HG03095 (cell line): ENCODE measurements around the gene SLC38A2.

ENCODE experiments used
- ATAC-seq: cut with Tn5 transposase; IDR thresholded peaks from one replicate; pipeline ENCODE4 v1.9.1; 2021; ENCODE audit warnings: moderate library complexity; ENCODE audit not compliant: unreplicated experiment

SLC38A2 gene

DNA sequence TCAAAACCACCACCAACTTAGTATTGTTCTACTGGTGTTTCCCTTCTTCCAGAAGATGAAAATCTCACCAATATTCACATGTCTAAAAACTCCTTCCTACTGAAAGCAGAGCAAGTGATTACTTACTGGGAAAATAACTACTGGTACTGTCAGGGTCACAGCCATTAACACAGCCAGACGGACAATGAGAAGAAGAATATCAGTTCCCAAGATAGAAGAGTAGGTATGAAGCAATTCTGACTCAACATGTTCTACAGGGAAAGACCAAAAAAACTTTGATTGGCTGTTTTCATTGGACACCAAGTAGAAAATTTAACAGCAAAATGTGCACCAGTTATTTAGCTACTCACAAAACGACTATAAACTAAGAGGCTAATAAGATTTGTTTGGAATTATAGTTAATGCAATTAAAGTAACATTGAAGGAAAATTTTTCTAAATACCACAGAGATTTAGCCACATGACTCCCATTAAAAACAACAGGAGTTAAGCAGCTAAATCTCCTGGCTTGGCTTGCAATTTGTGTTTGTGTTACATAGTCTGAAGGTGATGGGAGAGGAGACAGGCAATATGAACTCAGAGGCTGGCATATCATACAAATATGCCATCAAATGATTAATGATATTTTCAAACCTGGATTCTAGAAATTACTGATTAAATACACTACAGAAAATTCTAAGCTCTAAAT, 9.5 kb downstream of the SLC38A2 start:
- ATAC-seq, result no peak

GRCh38 chr12:46361667-46362034, 10.9 kb downstream of the SLC38A2 start:
- no peak for ATAC-seq

GRCh38 chr12:46360908-46361666, 11.5 kb downstream of the SLC38A2 start:
- ATAC-seq, result no peak

- no peak for ATAC-seq
Observed at GRCh38 chr12:46360370-46360769, 12.2 kb downstream of the SLC38A2 start.

DNA sequence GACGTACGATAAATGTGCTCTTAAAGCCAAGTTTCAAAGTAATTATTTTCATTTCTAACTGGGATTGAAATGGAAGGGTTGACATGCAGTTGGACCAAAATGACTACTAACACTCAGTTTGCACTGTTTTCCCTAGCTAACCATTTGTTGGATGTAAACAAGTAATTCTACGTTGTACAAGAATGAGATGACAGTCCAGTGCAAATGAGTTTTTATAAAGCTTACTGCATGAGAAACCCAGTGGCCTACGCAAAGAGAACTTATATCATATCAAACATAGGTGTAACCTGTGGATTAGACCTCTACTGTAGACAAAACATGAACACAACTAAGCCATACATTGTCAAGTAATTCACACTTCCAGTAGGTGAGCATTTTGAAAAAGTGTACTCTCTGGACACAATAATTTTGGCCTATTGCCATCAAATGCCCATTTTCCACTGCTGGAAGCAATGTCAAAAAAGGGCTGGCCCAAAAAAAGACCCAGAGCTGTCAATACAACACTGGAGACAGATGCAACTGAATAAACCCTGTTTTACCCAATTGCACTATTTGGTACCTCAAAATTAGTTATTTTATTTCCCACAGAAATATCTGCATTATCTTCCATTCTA, 12.8 kb downstream of the SLC38A2 start:
- no peak for ATAC-seq

- ATAC-seq, result no peak
Observed at GRCh38 chr12:46358791-46359666, 13.5 kb downstream of the SLC38A2 start.

DNA sequence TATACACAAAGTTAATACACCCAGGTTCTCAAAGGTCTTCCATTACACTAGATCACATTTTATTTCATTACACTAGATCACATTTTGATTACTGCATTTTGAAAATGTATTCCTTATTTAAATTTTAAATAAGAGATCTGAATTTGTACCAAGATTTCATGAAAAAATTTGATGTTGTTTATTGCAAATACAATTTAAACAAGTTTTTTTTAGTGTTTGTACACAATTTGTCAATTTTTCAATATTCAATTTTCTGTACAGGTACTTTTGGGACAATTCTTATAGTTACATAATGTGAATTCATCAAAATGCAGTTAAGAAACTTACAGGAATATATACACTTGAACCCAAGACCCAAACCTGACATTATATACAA, 14.3 kb downstream of the SLC38A2 start:
- no peak for ATAC-seq

DNA sequence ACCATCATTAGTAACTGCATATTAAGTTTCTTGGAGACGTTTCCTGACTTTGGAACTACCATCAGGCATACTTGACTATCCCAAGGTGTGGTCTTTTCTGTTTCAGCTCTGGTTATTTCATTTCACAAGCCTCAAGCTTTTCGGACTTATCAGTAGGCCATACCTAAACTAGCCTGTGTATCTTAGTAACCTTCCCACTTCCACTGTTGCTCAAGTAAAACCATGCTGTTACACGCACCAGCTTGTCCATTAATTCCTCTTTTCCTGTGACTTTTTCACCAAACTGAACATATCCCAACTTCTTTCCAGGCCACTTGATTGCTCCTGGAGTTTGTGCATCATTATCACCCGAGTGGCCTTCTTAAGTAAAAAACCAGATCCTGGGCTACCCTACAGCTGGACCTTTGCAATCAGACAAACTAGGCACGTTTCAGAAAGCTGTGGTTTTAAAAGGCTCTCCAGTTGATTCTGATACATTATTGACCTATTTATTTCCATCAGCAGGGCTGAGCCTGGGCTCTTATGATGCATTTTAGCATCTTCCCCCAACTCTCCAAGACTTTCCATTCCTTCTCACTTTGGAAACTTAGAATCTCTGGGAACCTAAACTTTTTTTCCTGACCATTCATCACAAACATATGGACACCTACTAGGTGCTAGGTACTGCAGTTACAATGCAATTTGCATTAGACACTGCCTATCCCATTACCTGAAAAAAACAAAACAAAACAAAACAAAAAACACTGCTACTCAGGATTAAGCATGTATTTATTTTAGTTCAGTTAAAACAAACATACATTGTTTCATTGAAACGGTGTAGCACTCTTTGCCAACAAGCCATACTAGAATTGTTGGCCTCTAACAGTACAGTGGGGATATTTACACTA, 14.9 kb downstream of the SLC38A2 start:
- ATAC-seq, result no peak

DNA sequence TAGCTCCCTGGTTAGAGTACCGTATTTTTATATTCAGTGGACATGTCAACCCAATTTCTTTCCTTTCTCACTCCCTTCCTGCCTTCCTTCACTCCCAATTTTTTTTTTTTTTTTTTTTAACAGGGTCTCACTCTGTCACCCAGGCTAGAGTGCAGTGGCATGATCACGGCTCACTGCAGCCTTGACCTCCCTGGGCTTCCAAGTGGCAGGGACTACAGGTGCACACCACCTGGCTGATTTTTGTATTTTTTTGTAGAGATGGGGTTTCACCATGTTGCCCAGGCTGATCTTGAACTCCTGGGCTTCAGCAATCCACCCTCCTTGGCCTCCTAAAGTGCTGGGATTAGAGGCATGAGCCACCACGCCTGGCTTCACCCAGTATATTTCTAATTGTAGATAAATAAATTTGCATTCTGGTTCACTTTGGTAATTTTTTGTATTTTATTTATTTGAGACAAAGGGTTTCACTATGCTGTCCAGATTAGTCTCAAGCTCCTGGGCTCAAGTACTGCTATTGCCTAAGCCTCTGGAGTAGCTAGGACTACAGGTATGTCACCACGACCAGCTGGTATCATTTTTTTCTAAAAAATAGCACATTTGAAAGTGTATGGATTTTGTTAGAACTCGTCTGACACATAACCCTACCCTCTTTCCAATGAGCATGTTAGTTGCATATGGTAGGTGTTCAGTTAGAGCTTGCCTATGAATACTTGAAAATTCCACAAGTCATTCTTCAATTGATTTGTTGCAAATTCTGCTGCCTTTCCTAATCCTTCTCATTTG, 15.7 kb downstream of the SLC38A2 start:
- ATAC-seq, result no peak

GRCh38 chr12:46354802-46355199, 17.8 kb downstream of the SLC38A2 start:
- ATAC-seq, result no peak

DNA sequence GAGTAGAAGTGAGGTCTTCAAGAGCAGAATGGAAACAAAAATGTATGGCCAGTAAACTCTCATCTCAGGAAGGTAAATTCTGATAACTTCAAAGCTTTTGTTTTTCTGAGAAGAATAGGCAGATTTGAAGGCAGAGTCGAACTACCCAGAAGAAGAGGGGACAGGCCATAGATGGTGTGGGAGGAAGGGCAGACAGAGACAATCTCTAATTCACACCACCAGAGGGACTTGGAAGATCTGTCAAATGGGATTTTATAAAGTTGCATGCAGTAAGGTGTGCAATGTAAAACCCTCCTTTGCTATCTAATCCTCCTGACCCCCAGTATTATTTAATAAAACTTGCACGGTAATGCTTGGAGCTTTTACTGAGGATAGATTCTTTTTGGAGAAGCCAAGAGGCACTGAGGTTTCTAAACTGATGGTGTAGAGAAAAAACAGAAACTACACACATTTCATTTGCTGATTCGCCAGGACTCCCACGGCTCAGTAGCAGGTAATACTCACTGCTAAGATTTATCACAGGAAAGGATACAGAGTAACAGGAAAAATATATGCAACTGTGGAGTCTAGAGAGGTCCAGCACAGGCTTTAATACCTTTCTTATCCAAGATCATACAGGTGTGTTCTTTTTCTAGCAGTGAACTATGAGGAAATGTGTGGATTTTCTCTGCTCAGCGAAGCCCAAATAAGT, 18.3 kb downstream of the SLC38A2 start:
- ATAC-seq, result no peak

DNA sequence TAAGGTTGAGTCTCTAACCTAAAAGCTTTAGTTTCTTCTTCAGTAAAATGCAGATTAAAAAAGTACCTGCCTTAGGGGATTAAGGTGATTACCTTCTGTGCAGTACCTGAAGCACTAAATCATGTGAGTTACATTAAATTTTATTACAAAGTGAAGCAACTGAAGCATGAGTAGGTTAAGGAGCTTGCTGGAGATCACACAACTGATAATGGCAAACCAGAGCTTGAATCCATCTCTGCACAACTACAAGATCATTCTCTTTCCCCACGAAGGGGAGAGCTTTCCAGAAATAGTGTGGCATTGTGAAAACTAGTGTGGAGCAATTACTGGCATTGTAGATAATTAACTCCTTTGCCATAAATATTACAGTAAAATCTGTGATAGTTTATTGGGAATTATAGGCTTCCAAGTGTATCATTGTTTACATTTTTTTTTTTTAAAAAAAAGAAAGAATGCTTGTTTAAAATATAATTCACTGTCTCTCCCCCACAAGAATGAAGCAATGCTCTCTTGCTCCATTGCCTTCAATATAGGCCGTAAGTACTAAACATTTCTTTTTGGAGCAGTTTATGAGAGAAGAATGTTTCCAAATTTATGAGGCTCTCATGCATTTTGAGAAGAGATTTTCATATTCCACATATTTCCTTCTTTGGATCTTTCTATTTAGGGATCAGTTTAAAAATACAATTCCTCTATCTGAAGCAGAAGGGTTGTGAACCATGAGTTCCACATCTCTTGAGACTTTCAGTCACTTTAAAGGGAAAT, 20.5 kb downstream of the SLC38A2 start:
- ATAC-seq, result no peak

DNA sequence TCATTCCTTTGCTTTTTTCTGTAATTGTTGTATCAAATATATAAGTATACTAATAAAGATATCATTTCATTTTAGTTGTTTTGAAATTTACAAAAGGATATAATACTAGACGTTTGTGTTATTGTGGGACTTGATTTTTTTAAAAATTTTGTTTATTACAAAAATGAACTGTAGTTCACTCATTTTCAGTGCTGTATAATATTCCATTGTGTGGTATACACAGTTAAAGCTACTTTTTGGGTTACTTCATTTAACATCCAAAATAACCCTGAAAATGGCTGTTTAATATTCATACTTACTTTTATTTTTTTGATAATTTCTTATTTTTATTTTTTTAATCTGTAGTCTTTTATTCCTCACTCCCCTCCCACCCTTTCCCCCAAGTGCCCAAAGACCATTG, 21.4 kb downstream of the SLC38A2 start:
- no peak for ATAC-seq

DNA sequence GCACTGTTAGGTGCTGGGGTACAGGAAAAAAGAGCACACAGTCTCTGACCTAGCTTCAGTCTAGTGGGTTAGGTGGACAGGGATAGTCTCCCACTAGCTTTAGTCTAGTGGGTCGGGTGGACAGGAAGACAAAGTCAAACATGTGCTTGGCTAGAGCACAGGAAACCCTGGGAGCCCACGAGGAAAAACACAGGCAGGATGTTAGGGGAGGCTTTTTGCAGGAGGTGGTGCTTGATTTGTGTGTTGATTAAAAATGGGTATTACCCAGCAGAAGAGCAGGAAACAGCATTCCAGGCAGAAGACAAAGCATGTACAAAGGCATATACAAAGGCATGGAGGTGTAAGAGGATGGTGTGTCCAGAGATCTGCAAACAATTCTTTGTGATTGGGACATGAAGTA, 23.3 kb downstream of the SLC38A2 start:
- ATAC-seq, result no peak

DNA sequence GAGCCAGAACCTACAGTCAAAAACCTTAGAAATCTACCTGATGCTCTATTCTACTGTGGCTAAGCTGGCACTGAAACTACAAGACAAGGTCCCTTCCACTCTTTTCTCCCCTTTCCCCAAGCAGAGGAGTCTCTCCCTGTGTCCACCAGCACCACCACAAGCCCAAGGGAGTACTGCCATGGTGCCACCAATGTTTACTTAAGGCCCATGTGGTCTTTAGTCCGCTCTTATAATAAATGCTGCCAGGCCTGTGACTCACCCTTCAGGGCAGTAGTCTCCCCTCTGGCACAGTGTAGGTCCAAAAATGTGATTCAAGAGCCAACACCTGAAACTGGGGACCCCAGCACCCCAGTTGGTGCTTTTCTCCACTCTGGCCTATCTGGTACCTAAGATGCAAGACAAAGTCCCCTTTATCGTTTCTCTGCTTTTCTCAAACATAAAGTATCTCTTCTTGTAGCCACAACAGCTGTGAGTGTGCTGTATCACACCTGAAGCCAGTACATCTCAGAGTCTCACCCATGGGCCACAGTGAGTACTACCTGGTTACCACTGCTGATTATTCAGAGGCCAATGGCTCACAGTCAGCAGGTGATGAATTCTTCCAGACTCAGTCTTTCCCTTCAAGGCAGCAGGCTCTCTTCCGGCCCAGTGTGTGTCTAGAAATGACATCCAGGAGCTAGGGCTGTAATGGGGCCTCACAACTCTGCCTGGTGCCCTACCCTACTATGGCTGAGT, 29.3 kb downstream of the SLC38A2 start:
- ATAC-seq, result no peak

DNA sequence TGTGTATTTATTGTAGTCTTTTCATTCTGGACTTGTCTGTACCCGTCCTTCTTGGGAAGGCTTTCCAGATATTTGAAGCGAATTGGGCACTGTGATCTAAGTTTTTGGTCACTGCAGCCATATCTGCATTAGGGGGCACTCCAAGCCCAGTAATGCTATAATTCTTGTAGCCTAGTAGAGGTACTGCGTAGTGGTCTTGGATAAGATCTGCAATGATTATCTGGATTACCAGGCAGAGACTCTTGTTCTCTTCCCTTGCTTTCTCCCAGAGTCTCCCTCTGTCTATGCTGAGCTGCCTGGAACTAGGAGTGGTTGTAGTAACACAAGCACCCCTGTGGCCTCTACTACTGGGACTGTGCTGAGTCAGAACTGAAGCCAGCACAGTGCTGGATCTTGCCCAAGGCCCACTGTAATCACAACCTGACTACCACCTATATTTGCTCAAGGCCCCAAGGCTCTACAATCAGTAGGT, 30.0 kb downstream of the SLC38A2 start:
- no peak for ATAC-seq

DNA sequence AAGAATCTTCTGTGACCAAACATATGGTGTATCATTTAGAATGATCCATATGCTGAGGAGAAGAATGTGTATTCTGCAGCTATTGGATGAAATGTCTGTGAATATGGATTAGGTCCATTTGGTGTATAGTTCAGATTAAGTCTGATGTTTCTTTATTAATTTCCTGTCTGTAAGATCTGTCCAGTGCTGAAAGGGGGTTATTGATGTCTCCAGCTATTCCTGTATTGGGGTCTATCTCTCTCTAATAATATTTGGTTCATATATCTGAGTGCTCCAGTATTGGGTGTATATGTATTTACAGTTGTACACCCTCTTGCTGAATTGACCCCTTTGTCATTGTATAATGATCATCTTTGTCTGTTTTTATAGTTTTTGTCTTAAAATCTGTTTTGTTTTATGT, 33.5 kb downstream of the SLC38A2 start:
- no peak for ATAC-seq
